Upper lobe of right lung (tissue), 1 donor: ENCODE measurements around the gene PDE1C. TPM values are rescaled to one million over a fixed set of nuclear protein-coding genes. Genes with fewer than 3 reads are reported as not detected.

Experiments
- ATAC-seq: fragments of 200-7000 bp; cut with Tn5 transposase; one replicate; pipeline ENCODE4 v1.9.1; 2020; ENCODE audit warnings: mild to moderate bottlenecking, moderate library complexity
- DNase-seq: peaks from one replicate; pipeline ENCODE4 v3.0.0-alpha.2; 2020
- H3K27ac ChIP-seq: fragments of 200-600 bp; one replicate; pipeline ENCODE4 v1.8.0; 2022
- H3K27me3 ChIP-seq: fragments of 200-600 bp; one replicate; pipeline ENCODE4 v1.8.0; 2022; ENCODE audit warnings: mild to moderate bottlenecking
- H3K36me3 ChIP-seq: fragments of 200-600 bp; one replicate; pipeline ENCODE4 v1.8.0; 2022
- H3K4me1 ChIP-seq: fragments of 200-600 bp; one replicate; pipeline ENCODE4 v1.8.0; 2022
- H3K4me3 ChIP-seq: fragments of 200-600 bp; one replicate; pipeline ENCODE4 v1.8.0; 2022; ENCODE audit warnings: mild to moderate bottlenecking
- H3K9me3 ChIP-seq: fragments of 200-600 bp; one replicate; pipeline ENCODE4 v1.8.0; 2022
- intact Hi-C: fragments of 100-400 bp; cut with DNase I; formaldehyde crosslinking; loops from one replicate; pipeline ENCODE4 v1.11.0; 2022
- total RNA-seq: library from RNA; stranded (reverse); fragmentation: NEBNext Ultra II Directional; extraction: Animal tissue kit (Norgen Biotek cat#: 25700); gene quantifications from one replicate; pipeline ENCODE4 v1.2.1, GENCODE V29; 2021
- TF ChIP-seq, protein P1 (sequence below): fragments of 200-600 bp; IDR thresholded peaks from one replicate; pipeline ENCODE4 v1.8.0; 2022; ENCODE audit warnings: antibody characterized with exemption
- donor health status: DM: no; HTN: yes; CAD: no; lungs with severe emphysema.

The PDE1C gene
- total RNA-seq, 1 donor from 2014 or later = 13.0 TPM

- no peak for ATAC-seq
Observed at GRCh38 chr7:32074787-32075585, 4.8 kb upstream of the PDE1C start.

DNA sequence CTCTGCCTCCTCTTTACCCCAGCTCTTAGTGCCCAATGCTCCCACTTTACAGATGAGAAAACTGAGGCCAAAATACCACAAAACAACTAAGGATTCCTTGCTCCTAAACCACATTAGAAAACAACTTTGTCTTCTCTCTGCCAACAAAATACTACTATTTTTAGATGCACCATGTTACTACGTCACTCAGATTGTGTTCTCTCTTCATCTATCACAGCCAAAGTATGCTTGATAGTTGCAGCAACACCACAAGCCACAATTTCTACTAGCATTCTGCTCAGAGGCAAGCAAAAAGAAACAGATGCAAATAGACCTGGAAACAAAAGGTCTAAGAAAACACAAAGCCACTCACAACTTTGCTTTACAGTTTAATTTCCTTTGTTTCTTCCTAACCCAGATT, 3.3 kb upstream of the PDE1C start:
- Histone ChIP-seq H3K27me3 (peaks cover 16% of the 10 kb centered on the region), H3K27ac (no peak overlapping the region), H3K9me3 (no peaks in the 10 kb centered on the region), H3K4me3 (no peak overlapping the region), H3K36me3 (no peaks in the 10 kb centered on the region), H3K4me1 (no peaks in the 10 kb centered on the region)
- DNase-seq = no peak
- no peak for ATAC-seq
- intact Hi-C loops = no loop called here
- TF ChIP-seq, protein P1, sequence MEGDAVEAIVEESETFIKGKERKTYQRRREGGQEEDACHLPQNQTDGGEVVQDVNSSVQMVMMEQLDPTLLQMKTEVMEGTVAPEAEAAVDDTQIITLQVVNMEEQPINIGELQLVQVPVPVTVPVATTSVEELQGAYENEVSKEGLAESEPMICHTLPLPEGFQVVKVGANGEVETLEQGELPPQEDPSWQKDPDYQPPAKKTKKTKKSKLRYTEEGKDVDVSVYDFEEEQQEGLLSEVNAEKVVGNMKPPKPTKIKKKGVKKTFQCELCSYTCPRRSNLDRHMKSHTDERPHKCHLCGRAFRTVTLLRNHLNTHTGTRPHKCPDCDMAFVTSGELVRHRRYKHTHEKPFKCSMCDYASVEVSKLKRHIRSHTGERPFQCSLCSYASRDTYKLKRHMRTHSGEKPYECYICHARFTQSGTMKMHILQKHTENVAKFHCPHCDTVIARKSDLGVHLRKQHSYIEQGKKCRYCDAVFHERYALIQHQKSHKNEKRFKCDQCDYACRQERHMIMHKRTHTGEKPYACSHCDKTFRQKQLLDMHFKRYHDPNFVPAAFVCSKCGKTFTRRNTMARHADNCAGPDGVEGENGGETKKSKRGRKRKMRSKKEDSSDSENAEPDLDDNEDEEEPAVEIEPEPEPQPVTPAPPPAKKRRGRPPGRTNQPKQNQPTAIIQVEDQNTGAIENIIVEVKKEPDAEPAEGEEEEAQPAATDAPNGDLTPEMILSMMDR = no peak

More at GRCh38 chr7:32074787-32075585, 4.8 kb upstream of the PDE1C start:
- TF ChIP-seq, protein P1 = no peak
- no peaks in the 10 kb centered on the region for H3K4me1 ChIP-seq
- DNase-seq = no peak
- peaks cover 10% of the 10 kb centered on the region for H3K27me3 ChIP-seq
- H3K27ac ChIP-seq = no peak overlapping the region
- no peaks in the 10 kb centered on the region for H3K9me3 ChIP-seq
- intact Hi-C loops = no loop called here
- H3K36me3 ChIP-seq = no peaks in the 10 kb centered on the region
- H3K4me3 ChIP-seq = no peak overlapping the region

DNA sequence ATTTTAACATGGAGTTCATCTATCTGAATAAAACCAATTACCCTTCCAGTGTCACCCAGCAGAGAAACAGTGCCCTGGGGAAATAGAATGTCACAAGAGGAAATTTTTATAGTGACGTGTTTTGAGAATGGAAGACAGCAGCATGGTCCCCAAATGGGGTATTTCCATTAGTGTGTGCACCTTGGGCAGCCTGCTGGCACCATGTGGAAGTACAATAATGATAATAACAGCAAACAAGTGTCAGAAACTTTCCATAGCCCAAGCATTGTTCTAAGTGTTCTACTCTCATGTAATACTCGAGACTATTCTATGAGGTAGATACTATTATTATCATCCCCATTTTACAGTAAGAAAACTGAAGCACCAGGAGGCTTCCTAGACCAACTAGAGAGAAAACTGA, 2.2 kb upstream of the PDE1C start:
- Histone ChIP-seq H3K27me3 (peaks cover 16% of the 10 kb centered on the region), H3K36me3 (no peaks in the 10 kb centered on the region), H3K4me1 (no peaks in the 10 kb centered on the region), H3K9me3 (no peaks in the 10 kb centered on the region), H3K4me3 (no peak overlapping the region), H3K27ac (no peak overlapping the region)
- ATAC-seq = no peak
- TF ChIP-seq, protein P1 = peak; percentile 12
- no peak for DNase-seq
- intact Hi-C loops = no loop called here

DNA sequence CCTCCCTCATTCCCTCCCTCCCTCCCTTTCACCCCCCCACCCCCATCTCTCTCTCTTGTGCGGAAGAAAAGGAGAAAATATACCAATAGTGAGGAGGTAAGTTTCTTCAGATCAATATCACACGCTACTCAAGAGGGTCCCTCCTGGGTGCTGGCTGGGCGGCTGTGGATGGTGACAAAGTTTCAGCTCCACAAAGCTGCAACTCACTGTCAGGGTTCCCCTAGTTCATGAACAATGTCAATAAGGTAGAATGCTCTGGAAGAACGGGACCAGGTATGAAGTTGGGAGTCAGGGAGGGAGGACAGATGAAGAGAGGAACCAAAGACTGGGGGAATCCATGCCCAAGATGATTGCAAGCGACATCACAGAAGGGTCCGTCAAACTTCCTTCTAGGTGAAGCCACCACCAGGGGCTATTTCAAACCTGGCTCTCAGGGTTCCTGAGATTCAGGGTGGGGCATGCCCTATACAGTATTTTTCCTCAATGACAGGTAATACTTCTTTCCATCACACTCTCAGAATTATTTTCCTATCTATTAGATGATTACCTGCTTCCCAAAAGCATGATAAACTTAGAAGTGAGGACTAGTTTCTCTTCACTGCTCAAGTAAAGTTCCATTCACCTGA, 1.4 kb upstream of the PDE1C start:
- Histone ChIP-seq H3K4me3 (peak overlapping the region; percentile 53), H3K27ac (peak overlapping the region; percentile 65), H3K9me3 (no peaks in the 10 kb centered on the region), H3K27me3 (peaks cover 16% of the 10 kb centered on the region), H3K36me3 (no peaks in the 10 kb centered on the region), H3K4me1 (no peaks in the 10 kb centered on the region)
- intact Hi-C loops = no loop called here
- TF ChIP-seq, protein P1 = no peak
- ATAC-seq (no peak), DNase-seq (no peak)

DNA sequence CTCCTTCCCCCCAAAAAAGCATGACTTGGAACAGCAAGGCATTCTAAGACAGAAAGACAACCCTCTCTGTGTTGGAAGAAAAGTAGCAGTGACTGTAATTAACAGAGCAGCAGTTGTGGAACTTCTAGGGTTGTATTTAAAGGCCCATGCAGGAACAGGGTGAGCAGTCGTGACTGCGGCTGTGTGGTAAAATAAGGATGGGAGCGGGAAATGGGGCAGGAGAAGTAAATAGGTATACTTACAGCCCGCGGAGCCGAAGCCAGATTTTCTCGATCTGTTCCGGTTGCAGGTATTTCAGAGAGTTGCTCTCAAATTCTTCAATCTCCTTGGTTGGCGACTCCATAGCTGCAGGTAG, 179 bp downstream of the PDE1C start:
- no peaks in the 10 kb centered on the region for H3K4me1 ChIP-seq
- peak overlapping the region; percentile 65 for H3K27ac ChIP-seq
- DNase-seq (no peak), ATAC-seq (no peak)
- H3K9me3 ChIP-seq = no peaks in the 10 kb centered on the region
- intact Hi-C loops = no loop called here
- no peaks in the 10 kb centered on the region for H3K36me3 ChIP-seq
- peak overlapping the region; percentile 53 for H3K4me3 ChIP-seq
- peaks cover 16% of the 10 kb centered on the region for H3K27me3 ChIP-seq
- TF ChIP-seq, protein P1 = no peak
